Measurements from ENCODE around the gene AKT1.

The AKT1 gene

DNA sequence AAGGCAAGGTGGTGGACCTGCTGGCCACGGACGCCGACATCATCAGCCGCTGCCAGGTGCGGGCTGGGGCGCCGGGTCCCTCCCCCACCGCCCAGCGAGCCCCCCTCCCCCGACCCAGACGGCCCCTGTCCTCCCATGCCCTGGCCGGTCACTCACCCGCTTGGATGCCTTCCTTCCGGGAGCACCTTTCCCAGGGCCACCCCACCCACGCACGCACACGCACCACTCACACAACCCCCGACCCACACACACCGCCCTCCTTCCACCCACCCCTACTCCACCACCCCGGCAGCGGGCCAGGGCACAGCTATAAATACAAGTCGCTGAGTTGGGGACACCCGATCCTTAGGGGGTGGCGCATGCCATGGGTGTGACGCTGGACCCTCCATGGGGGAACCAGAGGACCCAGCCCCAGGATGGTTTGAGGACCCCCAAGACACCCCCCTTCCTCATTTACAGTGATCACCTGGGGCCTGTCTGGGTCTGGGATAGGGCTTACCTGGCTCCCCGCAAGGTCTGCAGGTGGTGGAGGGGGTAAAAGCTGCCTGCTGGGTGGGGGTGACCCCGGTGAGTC lies 71.1 kb downstream of the AKT1 start:
- Histone ChIP-seq H3K36me3 (ENCODE audit: control insufficient read depth, insufficient read depth, low read length) (no peaks in the 10 kb centered on the region), H3K4me3 (ENCODE audit: low read depth, low read length) (peak overlapping the region; percentile 70), H3K27me3 (ENCODE audit: control insufficient read depth, insufficient read depth, low read length) (no peaks in the 10 kb centered on the region), H3K27ac (peak overlapping the region; percentile 30), H3K4me2 (ENCODE audit: low read length) (peak overlapping the region; percentile 89), H2AFZ (peak overlapping the region; percentile 91), H3K4me1 (peaks cover 5% of the 10 kb centered on the region), H3K79me2 (no peaks in the 10 kb centered on the region), H3K9ac (no peak overlapping the region), H3K9me3 (ENCODE audit: control insufficient read depth, low read length) (no peaks in the 10 kb centered on the region)
- TF ChIP-seq, protein P1, sequence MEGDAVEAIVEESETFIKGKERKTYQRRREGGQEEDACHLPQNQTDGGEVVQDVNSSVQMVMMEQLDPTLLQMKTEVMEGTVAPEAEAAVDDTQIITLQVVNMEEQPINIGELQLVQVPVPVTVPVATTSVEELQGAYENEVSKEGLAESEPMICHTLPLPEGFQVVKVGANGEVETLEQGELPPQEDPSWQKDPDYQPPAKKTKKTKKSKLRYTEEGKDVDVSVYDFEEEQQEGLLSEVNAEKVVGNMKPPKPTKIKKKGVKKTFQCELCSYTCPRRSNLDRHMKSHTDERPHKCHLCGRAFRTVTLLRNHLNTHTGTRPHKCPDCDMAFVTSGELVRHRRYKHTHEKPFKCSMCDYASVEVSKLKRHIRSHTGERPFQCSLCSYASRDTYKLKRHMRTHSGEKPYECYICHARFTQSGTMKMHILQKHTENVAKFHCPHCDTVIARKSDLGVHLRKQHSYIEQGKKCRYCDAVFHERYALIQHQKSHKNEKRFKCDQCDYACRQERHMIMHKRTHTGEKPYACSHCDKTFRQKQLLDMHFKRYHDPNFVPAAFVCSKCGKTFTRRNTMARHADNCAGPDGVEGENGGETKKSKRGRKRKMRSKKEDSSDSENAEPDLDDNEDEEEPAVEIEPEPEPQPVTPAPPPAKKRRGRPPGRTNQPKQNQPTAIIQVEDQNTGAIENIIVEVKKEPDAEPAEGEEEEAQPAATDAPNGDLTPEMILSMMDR (IDR thresholded peaks at IDR 0.05) = no peak

DNA sequence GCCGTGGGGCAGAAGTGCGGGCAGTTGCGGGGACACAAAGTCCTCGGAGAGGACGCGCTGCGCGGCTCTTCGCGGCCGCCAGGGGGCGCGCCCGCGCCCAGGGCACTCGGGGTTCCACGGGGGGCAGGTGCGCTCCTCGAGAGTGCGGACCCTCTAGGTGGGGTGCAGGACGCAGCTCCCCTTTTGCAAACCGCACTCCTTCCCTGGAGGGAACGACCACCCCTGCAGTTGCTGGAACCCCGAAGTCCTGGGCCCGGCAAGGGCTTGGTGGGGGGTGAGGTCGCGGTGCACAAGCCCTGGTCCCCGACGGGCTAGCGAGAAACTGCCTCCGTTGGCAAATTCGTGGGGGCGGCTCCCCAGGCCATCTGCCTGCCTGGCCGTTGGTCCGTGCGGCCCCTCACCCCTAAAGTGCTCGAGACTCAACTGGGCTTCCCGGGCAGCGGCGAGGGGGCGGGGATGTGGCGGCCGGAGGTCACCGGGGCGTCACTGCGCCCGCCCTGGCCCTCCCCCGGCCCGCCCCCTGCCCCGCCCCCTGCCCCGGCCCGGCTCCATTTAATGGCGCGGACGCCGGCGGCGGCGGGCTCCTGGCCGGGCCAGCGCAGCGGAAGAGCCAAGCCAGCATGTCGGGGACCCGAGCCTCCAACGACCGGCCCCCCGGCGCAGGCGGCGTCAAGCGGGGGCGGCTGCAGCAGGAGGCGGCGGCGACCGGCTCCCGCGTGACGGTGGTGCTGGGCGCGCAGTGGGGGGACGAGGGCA lies 71.7 kb downstream of the AKT1 start, which contains the start of gene ADSS1:
Gene ADSS1 (plus strand): TSS at position 579 of the 756 bp plus-strand sequence. CDS start 42 bp downstream, at position 621.
- Histone ChIP-seq H3K36me3 (ENCODE audit: control insufficient read depth, insufficient read depth, low read length) (no peaks in the 10 kb centered on the region), H3K4me1 (peaks cover 5% of the 10 kb centered on the region), H3K27ac (peak within 1 kb of the TSS; percentile 30), H3K9ac (no peak within 1 kb of the TSS), H3K4me2 (ENCODE audit: low read length) (peak within 1 kb of the TSS; percentile 89), H3K27me3 (ENCODE audit: control insufficient read depth, insufficient read depth, low read length) (no peaks in the 10 kb centered on the region), H3K79me2 (no peaks in the 10 kb centered on the region), H3K9me3 (ENCODE audit: control insufficient read depth, low read length) (no peaks in the 10 kb centered on the region), H3K4me3 (ENCODE audit: low read depth, low read length) (peak within 1 kb of the TSS; percentile 70), H2AFZ (peak within 1 kb of the TSS; percentile 91)
- TF ChIP-seq, protein P1 (IDR thresholded peaks at IDR 0.05) = peak; percentile 93

DNA sequence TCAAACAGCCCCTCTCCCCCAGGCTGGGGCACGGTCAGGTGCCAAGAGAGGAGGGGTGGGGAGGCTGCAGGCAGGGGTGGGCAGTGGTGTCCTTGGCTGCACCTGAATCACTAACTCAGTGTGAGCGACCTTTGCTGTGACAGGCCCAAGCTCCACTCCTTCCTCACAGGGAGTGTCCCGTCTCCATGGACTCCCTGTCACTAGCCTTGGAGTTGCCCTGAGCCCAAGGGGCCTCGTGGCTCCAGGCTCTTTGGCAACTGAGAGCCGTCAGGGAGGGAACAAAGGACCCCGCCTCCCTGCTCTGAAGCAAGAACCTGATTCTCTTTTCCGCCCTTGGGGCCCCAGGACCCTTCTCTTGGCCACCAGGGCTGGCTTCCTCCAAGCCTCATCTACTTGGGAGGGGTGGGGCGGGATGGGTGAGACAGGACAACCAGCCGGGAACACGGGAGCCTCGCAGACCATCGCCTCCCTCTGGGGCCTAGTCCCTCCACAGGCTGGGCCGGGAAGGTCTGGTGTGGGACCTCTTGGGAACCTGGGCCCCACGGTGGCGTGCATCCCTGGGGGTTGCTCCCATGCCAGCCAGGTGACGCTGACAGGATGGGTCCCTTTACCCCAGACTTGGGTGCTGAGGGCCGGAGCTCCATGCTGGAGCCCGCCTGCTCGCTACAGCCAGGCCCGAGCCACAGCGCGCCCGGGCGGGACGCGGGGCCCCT lies 72.5 kb downstream of the AKT1 start:
- H3K9me3 ChIP-seq (ENCODE audit: control insufficient read depth, low read length) = no peaks in the 10 kb centered on the region
- peaks cover 5% of the 10 kb centered on the region for H3K4me1 ChIP-seq
- H3K79me2 ChIP-seq = no peaks in the 10 kb centered on the region
- H3K27ac ChIP-seq = no peak overlapping the region
- no peaks in the 10 kb centered on the region for H3K27me3 ChIP-seq (ENCODE audit: control insufficient read depth, insufficient read depth, low read length)
- TF ChIP-seq, protein P1 (IDR thresholded peaks at IDR 0.05) = no peak
- peak overlapping the region; percentile 89 for H3K4me2 ChIP-seq (ENCODE audit: low read length)
- no peaks in the 10 kb centered on the region for H3K36me3 ChIP-seq (ENCODE audit: control insufficient read depth, insufficient read depth, low read length)
- no peak overlapping the region for H3K9ac ChIP-seq
- H2AFZ ChIP-seq = peak overlapping the region; percentile 91
- peak overlapping the region; percentile 70 for H3K4me3 ChIP-seq (ENCODE audit: low read depth, low read length)

DNA sequence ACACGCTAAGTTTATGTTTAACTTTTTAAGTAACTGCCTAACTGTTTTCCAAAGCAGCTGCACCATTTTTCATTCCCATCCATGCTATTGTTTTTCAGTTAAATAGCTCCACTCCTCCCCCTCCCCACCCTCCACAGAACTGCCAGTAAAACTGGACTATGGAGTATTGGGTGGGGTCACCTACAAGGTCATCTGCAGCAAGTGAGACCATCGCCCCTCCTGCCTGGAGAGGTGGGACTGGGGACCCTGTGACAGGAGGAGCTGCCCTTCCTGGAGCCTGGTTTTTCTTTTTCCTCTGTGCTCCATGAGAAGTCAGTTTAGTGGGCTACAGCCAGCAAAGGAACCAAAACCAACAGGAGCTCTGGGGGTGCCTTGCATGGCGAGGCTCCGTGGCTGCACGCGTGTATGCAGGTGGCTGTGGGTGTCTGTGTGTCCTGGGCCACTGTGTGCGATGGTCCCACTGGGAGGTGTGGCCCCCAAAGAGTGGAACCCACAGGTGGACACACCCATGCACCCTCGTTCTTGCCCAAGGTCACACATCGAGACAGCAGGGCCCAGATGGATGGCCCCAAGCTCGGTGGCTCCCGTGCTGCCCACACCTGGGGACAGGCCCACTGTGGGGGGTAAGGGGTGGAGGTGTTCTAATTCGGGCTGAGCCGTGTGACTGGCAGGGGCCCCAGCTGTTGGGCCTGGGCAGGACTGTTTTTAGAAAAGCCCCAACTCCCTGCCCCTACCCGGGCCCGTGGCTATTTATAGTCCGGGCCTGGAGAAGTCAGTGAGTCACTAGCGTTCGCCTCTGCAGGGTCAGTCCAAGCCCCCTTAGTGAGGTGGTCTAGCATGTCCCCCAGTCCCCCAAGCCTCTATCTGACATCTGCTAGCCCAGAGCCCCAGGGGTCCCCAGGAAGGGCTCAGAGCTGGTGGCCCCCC lies 73.8 kb downstream of the AKT1 start:
- H3K9ac ChIP-seq = no peak overlapping the region
- no peaks in the 10 kb centered on the region for H3K9me3 ChIP-seq (ENCODE audit: control insufficient read depth, low read length)
- no peak overlapping the region for H3K27ac ChIP-seq
- no peaks in the 10 kb centered on the region for H3K79me2 ChIP-seq
- no peak overlapping the region for H3K4me3 ChIP-seq (ENCODE audit: low read depth, low read length)
- peaks cover 5% of the 10 kb centered on the region for H3K4me1 ChIP-seq
- TF ChIP-seq, protein P1 (IDR thresholded peaks at IDR 0.05) = no peak
- H3K36me3 ChIP-seq (ENCODE audit: control insufficient read depth, insufficient read depth, low read length) = no peaks in the 10 kb centered on the region
- no peak overlapping the region for H3K4me2 ChIP-seq (ENCODE audit: low read length)
- no peak overlapping the region for H2AFZ ChIP-seq
- H3K27me3 ChIP-seq (ENCODE audit: control insufficient read depth, insufficient read depth, low read length) = no peaks in the 10 kb centered on the region
